Measurements from ENCODE around the gene AVEN. TPM values are rescaled to one million over a fixed set of nuclear protein-coding genes. Genes with fewer than 3 reads are reported as not detected.

The AVEN gene
- total RNA-seq, 4 donors from 2014 or later = 5.9 to 14.8 (median 13.5) TPM

DNA sequence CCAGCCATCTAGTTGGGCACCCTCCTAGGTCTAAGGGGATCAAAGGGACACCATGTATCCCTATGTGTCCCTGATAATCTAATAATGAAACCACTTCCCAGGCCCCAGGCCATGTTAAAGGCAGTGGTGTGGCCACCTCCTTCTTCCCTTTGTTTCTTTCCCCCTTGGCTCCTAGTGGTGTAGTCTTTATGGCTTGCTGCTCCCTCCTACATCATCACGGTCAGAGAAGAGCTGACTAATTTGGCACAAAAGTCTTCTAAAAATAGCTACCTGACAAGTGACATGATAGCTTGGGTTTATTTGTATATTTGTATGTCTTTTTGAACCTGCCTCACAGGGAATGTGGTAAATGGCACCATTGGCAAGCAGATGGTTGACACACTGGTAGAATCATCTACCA lies 201.7 kb downstream of the AVEN start:
- Histone ChIP-seq H3K9me3 (no peaks in the 10 kb centered on the region), H3K36me3 (no peaks in the 10 kb centered on the region), H3K27me3 (no peaks in the 10 kb centered on the region), H3K27ac (no peak overlapping the region), H3K4me1 (no peaks in the 10 kb centered on the region), H3K4me3 (no peak overlapping the region)
- TF ChIP-seq, protein P1, sequence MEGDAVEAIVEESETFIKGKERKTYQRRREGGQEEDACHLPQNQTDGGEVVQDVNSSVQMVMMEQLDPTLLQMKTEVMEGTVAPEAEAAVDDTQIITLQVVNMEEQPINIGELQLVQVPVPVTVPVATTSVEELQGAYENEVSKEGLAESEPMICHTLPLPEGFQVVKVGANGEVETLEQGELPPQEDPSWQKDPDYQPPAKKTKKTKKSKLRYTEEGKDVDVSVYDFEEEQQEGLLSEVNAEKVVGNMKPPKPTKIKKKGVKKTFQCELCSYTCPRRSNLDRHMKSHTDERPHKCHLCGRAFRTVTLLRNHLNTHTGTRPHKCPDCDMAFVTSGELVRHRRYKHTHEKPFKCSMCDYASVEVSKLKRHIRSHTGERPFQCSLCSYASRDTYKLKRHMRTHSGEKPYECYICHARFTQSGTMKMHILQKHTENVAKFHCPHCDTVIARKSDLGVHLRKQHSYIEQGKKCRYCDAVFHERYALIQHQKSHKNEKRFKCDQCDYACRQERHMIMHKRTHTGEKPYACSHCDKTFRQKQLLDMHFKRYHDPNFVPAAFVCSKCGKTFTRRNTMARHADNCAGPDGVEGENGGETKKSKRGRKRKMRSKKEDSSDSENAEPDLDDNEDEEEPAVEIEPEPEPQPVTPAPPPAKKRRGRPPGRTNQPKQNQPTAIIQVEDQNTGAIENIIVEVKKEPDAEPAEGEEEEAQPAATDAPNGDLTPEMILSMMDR (IDR thresholded peaks at IDR 0.05) = no peak
- TF ChIP-seq POLR2AphosphoS5 (IDR thresholded peaks at IDR 0.05) (no peak), EP300 (IDR thresholded peaks at IDR 0.05) (no peak), POLR2A (IDR thresholded peaks at IDR 0.05) (no peak)
- no peak for DNase-seq (ENCODE audit: low spot score in 2 of 2)
- 67% methylated on average over 1 of the region's 1 CpG for WGBS

DNA sequence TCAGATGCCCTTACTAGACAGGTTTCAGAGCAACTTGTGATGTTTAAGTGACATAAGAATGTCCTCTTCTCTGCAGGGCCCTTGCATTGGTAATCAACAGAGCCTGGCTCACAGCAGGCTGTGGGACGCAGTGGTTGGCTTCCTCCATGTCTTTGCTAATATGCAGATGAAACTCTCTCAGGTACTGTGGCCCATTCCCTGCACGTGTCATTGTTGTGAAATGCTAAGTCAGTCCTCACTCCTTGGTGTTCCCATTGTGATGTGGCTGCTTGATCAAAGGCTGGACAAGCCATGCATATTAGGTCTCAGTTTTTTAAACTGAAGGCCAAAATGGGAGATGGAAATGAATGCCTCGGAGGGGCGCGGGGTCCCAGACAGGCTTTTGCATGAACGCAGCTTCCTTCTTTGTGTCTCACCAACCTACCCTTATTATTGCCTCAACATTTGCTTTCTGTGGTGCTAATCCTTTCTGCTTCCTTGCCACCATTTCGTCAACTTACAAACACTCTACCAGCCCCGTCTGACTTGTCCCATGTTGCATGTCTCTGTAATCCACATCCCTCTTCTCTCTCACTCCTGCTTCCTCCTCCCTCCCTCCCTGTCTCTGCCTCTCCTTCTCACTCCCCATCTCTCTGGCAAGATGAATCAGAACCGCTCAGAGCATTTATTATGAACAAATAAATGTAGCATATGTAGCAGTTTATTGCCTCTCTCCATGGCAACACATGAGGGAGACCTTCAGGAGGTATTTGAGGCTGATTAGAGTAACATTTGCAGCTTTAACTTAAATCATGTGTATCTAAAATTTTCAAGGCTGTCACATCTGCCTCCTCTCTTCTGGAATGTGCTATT lies 203.9 kb downstream of the AVEN start:
- Histone ChIP-seq H3K27me3 (no peaks in the 10 kb centered on the region), H3K36me3 (no peaks in the 10 kb centered on the region), H3K27ac (no peak overlapping the region), H3K9me3 (no peaks in the 10 kb centered on the region), H3K4me1 (no peaks in the 10 kb centered on the region), H3K4me3 (no peak overlapping the region)
- DNase-seq (ENCODE audit: low spot score in 2 of 2) = no peak
- TF ChIP-seq, protein P1 (IDR thresholded peaks at IDR 0.05) = no peak
- TF ChIP-seq EP300 (IDR thresholded peaks at IDR 0.05) (no peak), POLR2A (IDR thresholded peaks at IDR 0.05) (no peak), POLR2AphosphoS5 (IDR thresholded peaks at IDR 0.05) (no peak)
- WGBS = 51% methylated on average over 9 of the region's 9 CpGs

DNA sequence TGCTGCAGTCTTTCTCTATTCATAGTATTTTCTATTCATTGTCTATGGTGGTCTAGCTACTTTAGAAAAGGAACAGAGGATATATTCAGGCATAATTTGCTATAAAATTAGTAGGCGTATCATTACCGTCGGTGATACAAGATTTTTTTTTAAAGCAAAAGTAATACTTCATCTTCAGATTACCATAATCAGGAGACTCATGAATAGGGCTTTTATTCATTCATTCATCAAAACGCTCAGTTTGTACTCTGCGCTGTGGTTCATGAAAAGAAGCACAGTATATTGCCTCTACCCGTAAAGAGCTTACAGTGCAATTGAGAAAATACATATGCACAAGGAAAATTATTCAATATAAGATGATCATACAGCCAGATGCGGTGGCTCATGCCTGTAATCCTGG lies 207.4 kb downstream of the AVEN start:
- H3K27ac ChIP-seq = no peak overlapping the region
- no peaks in the 10 kb centered on the region for H3K9me3 ChIP-seq
- TF ChIP-seq, protein P1 (IDR thresholded peaks at IDR 0.05) = no peak
- TF ChIP-seq POLR2A (IDR thresholded peaks at IDR 0.05) (no peak), POLR2AphosphoS5 (IDR thresholded peaks at IDR 0.05) (no peak), EP300 (IDR thresholded peaks at IDR 0.05) (no peak)
- no peaks in the 10 kb centered on the region for H3K27me3 ChIP-seq
- no peak overlapping the region for H3K4me3 ChIP-seq
- no peaks in the 10 kb centered on the region for H3K36me3 ChIP-seq
- no peak for DNase-seq (ENCODE audit: low spot score in 2 of 2)
- WGBS = 89% methylated on average over 7 of the region's 7 CpGs
- H3K4me1 ChIP-seq = no peaks in the 10 kb centered on the region

DNA sequence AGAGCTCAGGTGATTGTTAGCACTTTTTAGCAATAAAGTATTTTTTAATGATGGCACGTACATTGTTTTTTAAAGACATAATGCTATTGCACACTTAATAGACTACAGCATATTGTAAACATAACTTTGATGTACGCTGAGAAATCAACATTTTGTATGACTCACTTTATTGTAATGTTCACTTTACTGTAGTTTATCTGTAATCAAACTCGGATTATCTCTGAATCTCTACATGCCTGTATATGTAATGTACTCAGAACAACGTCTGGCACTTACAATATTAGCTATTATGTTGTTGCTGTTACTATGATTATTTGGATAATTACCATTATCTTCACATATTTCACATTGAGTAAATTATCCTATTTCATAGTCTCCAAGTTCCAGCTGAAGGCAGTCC lies 208.7 kb downstream of the AVEN start:
- H3K4me1 ChIP-seq = no peaks in the 10 kb centered on the region
- H3K27ac ChIP-seq = no peak overlapping the region
- H3K36me3 ChIP-seq = no peaks in the 10 kb centered on the region
- WGBS = 59% methylated on average over 4 of the region's 4 CpGs
- H3K4me3 ChIP-seq = no peak overlapping the region
- H3K9me3 ChIP-seq = no peaks in the 10 kb centered on the region
- no peak for DNase-seq (ENCODE audit: low spot score in 2 of 2)
- TF ChIP-seq POLR2A (IDR thresholded peaks at IDR 0.05) = no peak
- no peak for TF ChIP-seq EP300 (IDR thresholded peaks at IDR 0.05)
- TF ChIP-seq, protein P1 (IDR thresholded peaks at IDR 0.05) = no peak
- TF ChIP-seq POLR2AphosphoS5 (IDR thresholded peaks at IDR 0.05) = no peak
- no peaks in the 10 kb centered on the region for H3K27me3 ChIP-seq

DNA sequence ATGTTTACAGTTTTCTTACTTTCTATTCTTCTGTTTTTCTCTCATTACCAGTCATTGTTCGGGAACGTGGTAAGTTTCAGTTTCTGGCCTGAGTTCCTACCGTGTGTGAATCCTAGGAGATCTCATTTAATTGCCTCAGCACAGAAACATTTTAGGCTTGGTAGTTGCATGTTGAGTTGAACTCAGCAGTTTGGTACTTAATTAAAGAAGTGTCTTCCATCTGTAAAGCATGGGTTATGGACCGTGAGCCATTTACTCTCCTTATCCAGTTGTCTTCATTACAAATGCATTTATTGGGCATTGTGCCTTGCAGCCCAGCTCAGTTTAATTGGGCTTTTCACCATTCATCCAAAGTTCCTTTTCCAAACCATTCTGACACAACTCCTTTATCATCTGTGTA lies 212.8 kb downstream of the AVEN start:
- no peak for DNase-seq (ENCODE audit: low spot score in 2 of 2)
- Histone ChIP-seq H3K9me3 (no peaks in the 10 kb centered on the region), H3K27me3 (no peaks in the 10 kb centered on the region), H3K36me3 (no peaks in the 10 kb centered on the region), H3K4me1 (no peaks in the 10 kb centered on the region), H3K4me3 (no peak overlapping the region), H3K27ac (no peak overlapping the region)
- TF ChIP-seq POLR2A (IDR thresholded peaks at IDR 0.05) = no peak
- no peak for TF ChIP-seq EP300 (IDR thresholded peaks at IDR 0.05)
- TF ChIP-seq POLR2AphosphoS5 (IDR thresholded peaks at IDR 0.05) = no peak
- TF ChIP-seq, protein P1 (IDR thresholded peaks at IDR 0.05) = no peak
- WGBS = 75% methylated on average over 4 of the region's 4 CpGs
